Hepatocyte (in vitro differentiated cells): ENCODE measurements around the gene LIN9. TPM values are rescaled to one million over a fixed set of nuclear protein-coding genes. Genes with fewer than 3 reads are reported as not detected.

Experiments
- DNase-seq: peaks from one replicate; pipeline ENCODE4 v3.0.0-alpha.2; 2016; ENCODE audit warnings: low spot score
- H2AFZ ChIP-seq: fragments of 200-600 bp; sonication (generic); 2 replicates; pipeline ENCODE4 v1.6.0; 2016; ENCODE audit warnings: antibody characterized with exemption, mild to moderate bottlenecking
- H3K27ac ChIP-seq: fragments of 200-600 bp; sonication (generic); 2 replicates; pipeline ENCODE4 v1.5.1; 2016; ENCODE audit warnings: mild to moderate bottlenecking
- H3K27me3 ChIP-seq: fragments of 200-600 bp; sonication (generic); 2 replicates; pipeline ENCODE4 v1.6.1; 2016
- H3K36me3 ChIP-seq: fragments of 200-600 bp; sonication (generic); replicated peaks from 2 replicates; pipeline ENCODE4 v1.5.1; 2016; ENCODE audit warnings: low read depth; ENCODE audit not compliant: insufficient read depth
- H3K4me1 ChIP-seq: fragments of 200-600 bp; sonication (generic); 2 replicates; pipeline ENCODE4 v1.5.1; 2016; ENCODE audit warnings: mild to moderate bottlenecking, moderate library complexity; ENCODE audit not compliant: insufficient read depth
- H3K4me2 ChIP-seq: fragments of 200-600 bp; sonication (generic); 2 replicates; pipeline ENCODE4 v1.6.0; 2016
- H3K4me3 ChIP-seq: fragments of 200-600 bp; sonication (generic); 2 replicates; pipeline ENCODE4 v1.5.1; 2016; ENCODE audit warnings: mild to moderate bottlenecking
- H3K79me2 ChIP-seq: fragments of 200-600 bp; sonication (generic); 2 replicates; pipeline ENCODE4 v1.6.0; 2017; ENCODE audit warnings: mild to moderate bottlenecking
- H3K9me2 ChIP-seq: fragments of 200-600 bp; sonication (generic); replicated peaks from 2 replicates; pipeline ENCODE4 v1.6.0; 2017; ENCODE audit warnings: mild to moderate bottlenecking; ENCODE audit not compliant: insufficient read depth
- H3K9me3 ChIP-seq: fragments of 200-600 bp; sonication (generic); 2 replicates; pipeline ENCODE4 v1.5.1; 2016; ENCODE audit warnings: low read depth, mild to moderate bottlenecking
- H4K20me1 ChIP-seq: fragments of 200-600 bp; sonication (generic); 2 replicates; pipeline ENCODE4 v1.6.0; 2016; ENCODE audit warnings: mild to moderate bottlenecking; ENCODE audit not compliant: insufficient read depth, poor library complexity, severe bottlenecking
- EZH2 ChIP-seq: fragments of 200-600 bp; sonication (generic); IDR thresholded peaks from 2 replicates; pipeline ENCODE4 v1.6.1; 2016; ENCODE audit warnings: antibody characterized with exemption, mild to moderate bottlenecking, borderline replicate concordance
- EZH2phosphoT487 ChIP-seq: fragments of 200-600 bp; sonication (generic); IDR thresholded peaks from one replicate; pipeline ENCODE4 v1.6.1; 2018; ENCODE audit warnings: antibody characterized with exemption, mild to moderate bottlenecking, low read depth, moderate library complexity; ENCODE audit not compliant: unreplicated experiment, severe bottlenecking
- WGBS: methylation state at CpG from one replicate; pipeline ENCODE4 v1.1.6; 2016; ENCODE audit warnings: low lambda C conversion rate; ENCODE audit errors: missing lambda C conversion rate; 5-methylcytosine and 5-hydroxymethylcytosine counted together
- polyA plus RNA-seq: library from polyadenylated mRNA; unstranded; fragments of >200 nt; fragmentation: Nextera tagmentation; extraction: Ambion mirVana; gene quantifications from 2 replicates; pipeline ENCODE4 v1.2.1, GENCODE V29; 2016
- total RNA-seq: library from RNA; depleted of rRNA; stranded (reverse); fragments of >200 nt; gene quantifications from 2 replicates; pipeline ENCODE4 v1.2.3, GENCODE V29; 2014
- TF ChIP-seq, protein P1 (sequence below): fragments of 200-600 bp; sonication (generic); IDR thresholded peaks from 2 replicates; pipeline ENCODE4 v1.5.1; 2016; ENCODE audit warnings: antibody characterized with exemption, mild to moderate bottlenecking; ENCODE audit not compliant: poor library complexity

Gene LIN9
- total and polyA plus RNA-seq, 2 experiments from 2014 or later = 2.9 to 6.2 TPM

DNA sequence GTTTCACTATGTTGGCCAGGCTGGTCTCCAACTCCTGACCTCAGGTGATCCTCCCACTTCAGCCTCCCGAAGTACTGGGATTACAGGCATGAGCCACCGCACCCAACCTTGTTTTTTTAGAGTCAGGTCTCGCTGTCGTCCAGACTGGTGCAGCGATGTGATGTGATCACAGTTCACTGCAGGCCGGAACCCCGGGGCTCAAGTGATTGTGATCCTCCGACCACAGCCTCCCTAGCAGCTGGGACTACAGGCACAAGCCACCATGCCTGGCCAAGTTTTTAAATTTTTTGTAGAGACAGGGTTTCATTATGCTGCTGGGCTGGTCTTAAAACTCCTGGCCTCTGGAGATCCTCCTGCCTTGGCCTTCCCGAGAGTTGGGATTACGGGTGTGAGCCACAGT is 46.1 kb upstream of the LIN9 start:
- DNase-seq = no peak
- Histone ChIP-seq H3K4me1 (peaks cover 10% of the 10 kb centered on the region), H3K36me3 (no peaks in the 10 kb centered on the region), H2AFZ (no peak overlapping the region), H3K27me3 (no peaks in the 10 kb centered on the region), H3K79me2 (no peaks in the 10 kb centered on the region), H3K9me3 (no peaks in the 10 kb centered on the region), H3K4me2 (no peak overlapping the region), H4K20me1 (no peaks in the 10 kb centered on the region), H3K9me2 (no peaks in the 10 kb centered on the region), H3K27ac (no peak overlapping the region), H3K4me3 (no peak overlapping the region)
- 96% methylated on average over 10 of the region's 10 CpGs for WGBS
- TF ChIP-seq EZH2 (no peak), EZH2phosphoT487 (no peak)
- TF ChIP-seq, protein P1, sequence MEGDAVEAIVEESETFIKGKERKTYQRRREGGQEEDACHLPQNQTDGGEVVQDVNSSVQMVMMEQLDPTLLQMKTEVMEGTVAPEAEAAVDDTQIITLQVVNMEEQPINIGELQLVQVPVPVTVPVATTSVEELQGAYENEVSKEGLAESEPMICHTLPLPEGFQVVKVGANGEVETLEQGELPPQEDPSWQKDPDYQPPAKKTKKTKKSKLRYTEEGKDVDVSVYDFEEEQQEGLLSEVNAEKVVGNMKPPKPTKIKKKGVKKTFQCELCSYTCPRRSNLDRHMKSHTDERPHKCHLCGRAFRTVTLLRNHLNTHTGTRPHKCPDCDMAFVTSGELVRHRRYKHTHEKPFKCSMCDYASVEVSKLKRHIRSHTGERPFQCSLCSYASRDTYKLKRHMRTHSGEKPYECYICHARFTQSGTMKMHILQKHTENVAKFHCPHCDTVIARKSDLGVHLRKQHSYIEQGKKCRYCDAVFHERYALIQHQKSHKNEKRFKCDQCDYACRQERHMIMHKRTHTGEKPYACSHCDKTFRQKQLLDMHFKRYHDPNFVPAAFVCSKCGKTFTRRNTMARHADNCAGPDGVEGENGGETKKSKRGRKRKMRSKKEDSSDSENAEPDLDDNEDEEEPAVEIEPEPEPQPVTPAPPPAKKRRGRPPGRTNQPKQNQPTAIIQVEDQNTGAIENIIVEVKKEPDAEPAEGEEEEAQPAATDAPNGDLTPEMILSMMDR = no peak

DNA sequence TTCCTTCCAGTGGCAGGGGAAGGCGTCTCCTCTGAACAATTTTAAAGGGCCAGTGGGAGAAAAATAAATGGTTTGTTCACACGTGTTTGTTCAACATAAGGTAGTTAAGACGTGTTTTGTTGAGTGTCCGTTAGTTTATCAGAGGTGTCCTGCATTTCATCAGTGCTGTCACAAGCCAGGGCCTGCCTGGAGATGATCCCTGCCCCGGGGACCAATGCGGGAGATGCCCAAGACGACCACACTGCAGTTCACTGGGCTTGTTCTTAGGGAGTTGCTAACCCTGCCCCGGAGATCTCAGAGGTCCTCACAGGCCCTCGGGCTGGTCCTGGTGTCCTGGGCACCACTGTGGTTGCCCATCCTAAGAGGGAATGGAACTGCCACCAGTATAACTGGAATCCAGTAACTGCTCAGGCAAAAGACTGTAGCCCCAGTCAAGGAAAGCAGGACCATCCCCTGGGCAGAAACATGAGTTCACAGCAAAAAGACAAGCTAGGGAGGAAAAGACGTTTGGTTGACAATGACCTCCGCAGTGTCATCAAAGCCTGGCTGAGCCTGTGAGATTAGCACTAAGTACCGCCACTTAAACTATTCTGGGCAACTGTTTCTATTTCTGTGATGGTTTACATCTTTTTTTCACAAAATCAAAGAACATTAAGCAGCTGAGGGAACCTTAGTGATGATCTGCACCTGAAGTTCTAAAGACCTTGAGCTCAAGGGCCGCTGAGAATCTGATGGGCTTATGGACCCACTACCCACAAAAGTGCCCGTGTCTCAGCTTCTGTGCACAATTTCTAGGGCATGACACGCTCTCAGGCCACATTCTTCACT is 44.9 kb upstream of the LIN9 start:
- Histone ChIP-seq H3K9me3 (no peaks in the 10 kb centered on the region), H4K20me1 (no peaks in the 10 kb centered on the region), H3K79me2 (no peaks in the 10 kb centered on the region), H3K27me3 (no peaks in the 10 kb centered on the region), H3K4me3 (no peak overlapping the region), H3K4me1 (peaks cover 18% of the 10 kb centered on the region), H3K36me3 (no peaks in the 10 kb centered on the region), H3K9me2 (no peaks in the 10 kb centered on the region), H2AFZ (no peak overlapping the region), H3K27ac (no peak overlapping the region), H3K4me2 (no peak overlapping the region)
- TF ChIP-seq EZH2phosphoT487 = no peak
- no peak for DNase-seq
- WGBS = 69% methylated on average over 15 of the region's 15 CpGs

DNA sequence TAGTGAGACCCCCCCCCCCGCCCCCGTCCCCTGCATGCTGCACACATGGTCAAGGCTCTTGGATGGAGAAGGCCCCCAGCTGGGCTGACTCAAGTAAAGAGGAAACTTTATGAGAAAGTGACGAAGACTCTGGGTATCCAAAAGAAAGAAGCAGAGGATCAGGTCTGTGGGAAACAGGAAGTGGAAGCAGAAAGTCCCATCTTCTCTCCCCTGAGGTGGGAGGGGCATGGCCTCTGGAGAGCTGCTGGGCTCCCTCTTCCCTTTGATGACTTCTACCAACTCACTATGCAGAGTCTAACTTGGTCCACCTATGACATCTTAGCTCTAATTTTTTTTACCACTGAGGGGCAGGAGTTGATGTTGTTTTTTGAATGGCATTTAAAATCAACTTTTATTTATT is 42.7 kb upstream of the LIN9 start:
- 74% methylated on average over 2 of the region's 3 CpGs for WGBS
- no peak overlapping the region for H3K4me2 ChIP-seq

DNA sequence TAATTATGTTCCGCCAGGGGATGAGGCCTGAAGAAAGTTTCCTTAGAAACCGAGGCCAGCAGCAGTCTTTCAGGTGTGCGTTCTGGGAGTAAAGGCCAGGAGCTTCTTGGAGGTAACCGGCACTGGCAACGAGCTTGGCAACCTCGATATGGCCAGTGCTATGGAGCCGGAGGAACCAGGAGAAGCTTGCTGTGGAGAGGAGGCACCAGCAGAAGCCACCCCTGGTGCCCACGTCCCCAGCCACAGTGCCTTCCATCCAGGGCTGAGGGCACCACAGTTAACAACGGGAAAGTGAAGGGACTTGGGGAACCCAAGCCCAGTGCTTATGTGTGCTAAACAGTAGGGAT is 41.5 kb upstream of the LIN9 start:
- no peak for DNase-seq
- peak overlapping the region; percentile 60 for H2AFZ ChIP-seq
- H3K27me3 ChIP-seq = no peaks in the 10 kb centered on the region
- peak overlapping the region; percentile 94 for H3K27ac ChIP-seq
- H3K9me2 ChIP-seq = no peaks in the 10 kb centered on the region
- no peaks in the 10 kb centered on the region for H4K20me1 ChIP-seq
- H3K4me1 ChIP-seq = peaks cover 18% of the 10 kb centered on the region
- no peak for TF ChIP-seq EZH2
- H3K9me3 ChIP-seq = no peaks in the 10 kb centered on the region
- no peak overlapping the region for H3K4me3 ChIP-seq
- WGBS = 62% methylated on average over 9 of the region's 9 CpGs
- peak overlapping the region; percentile 65 for H3K4me2 ChIP-seq
- H3K79me2 ChIP-seq = no peaks in the 10 kb centered on the region
- H3K36me3 ChIP-seq = no peaks in the 10 kb centered on the region

More for the DNA sequence above, 42.7 kb upstream of the LIN9 start:
- Histone ChIP-seq H3K9me3 (no peaks in the 10 kb centered on the region), H3K79me2 (no peaks in the 10 kb centered on the region), H3K9me2 (no peaks in the 10 kb centered on the region), H3K27me3 (no peaks in the 10 kb centered on the region), H3K4me3 (no peak overlapping the region), H3K36me3 (no peaks in the 10 kb centered on the region), H2AFZ (no peak overlapping the region), H4K20me1 (no peaks in the 10 kb centered on the region), H3K4me1 (peaks cover 18% of the 10 kb centered on the region), H3K27ac (no peak overlapping the region)
- TF ChIP-seq EZH2phosphoT487 = no peak
- TF ChIP-seq, protein P1 = no peak
- TF ChIP-seq EZH2 = no peak
- no peak for DNase-seq
